ENCODE results near the gene FBXL7.

Gene FBXL7

GRCh38 chr5:15502208-15502607 is 2.2 kb downstream of the FBXL7 start:
- DNase-seq (ENCODE audit: low spot score), result no peak

DNA sequence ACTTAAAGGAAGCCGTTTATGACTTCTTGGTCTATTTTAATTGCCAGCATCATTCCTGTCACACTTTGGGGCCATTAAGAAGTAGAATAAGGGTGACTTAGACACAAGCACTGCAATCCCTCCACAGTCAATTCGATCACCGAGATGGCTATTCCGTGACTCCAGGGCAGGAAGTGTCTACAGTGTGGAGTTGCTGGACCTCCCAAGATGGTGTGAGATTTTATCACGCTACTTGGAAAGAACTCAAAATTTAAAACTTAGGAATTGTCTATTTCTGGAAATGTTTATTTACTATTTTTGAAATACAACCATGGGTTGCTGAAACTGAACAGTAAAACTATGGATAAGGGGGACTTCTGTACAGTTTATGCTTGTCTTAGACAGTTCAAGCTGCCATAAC is 6.2 kb downstream of the FBXL7 start:
- no peak for DNase-seq (ENCODE audit: low spot score)

- DNase-seq (ENCODE audit: low spot score), result no peak
These were observed 6.9 kb downstream of the FBXL7 start for GRCh38 chr5:15506897-15507296.

- no peak for DNase-seq (ENCODE audit: low spot score)
These were observed 10.1 kb downstream of the FBXL7 start for GRCh38 chr5:15510092-15510491.

GRCh38 chr5:15510831-15511230 is 10.9 kb downstream of the FBXL7 start:
- no peak for DNase-seq (ENCODE audit: low spot score)

GRCh38 chr5:15513431-15513830 is 13.5 kb downstream of the FBXL7 start:
- DNase-seq (ENCODE audit: low spot score), result no peak

DNA sequence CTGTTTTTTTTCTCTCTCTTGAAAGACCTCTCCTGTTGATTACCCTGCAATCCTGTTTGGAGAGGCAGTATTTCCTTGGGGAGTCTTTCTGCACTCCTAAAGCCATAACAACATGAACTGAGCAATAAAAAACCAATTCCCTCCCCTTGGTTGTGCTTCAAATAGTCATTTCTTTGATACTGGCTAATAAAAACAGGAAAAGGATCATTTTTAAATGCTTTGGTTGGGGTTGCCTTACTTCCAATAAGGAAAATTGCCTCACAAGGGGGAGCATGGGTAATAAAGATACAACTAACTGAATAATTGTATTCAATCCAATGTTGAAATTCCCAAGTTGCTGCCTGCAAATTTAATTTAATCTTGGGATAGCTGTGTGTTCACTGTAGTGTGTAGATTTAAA is 13.9 kb downstream of the FBXL7 start:
- DNase-seq (ENCODE audit: low spot score), result no peak

DNA sequence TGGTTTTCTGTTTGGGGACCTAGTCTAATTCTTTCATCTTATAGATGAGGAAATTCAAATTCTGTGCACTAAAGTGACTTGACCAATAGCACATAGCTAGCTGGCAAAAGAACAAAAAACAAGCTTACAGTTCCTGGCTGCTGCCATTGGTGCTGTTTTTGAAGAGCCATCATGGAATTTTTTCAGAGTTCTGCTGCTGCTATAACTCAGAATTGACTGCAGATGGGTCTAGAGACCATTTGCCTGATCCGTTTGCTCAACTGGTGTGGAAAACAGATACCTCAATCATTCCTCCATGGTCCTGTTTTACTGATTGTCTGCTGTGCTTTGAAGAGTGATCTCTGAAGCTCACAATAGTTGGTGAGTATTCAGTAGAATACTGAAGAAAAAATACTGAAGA is 15.2 kb downstream of the FBXL7 start:
- no peak for DNase-seq (ENCODE audit: low spot score)

DNA sequence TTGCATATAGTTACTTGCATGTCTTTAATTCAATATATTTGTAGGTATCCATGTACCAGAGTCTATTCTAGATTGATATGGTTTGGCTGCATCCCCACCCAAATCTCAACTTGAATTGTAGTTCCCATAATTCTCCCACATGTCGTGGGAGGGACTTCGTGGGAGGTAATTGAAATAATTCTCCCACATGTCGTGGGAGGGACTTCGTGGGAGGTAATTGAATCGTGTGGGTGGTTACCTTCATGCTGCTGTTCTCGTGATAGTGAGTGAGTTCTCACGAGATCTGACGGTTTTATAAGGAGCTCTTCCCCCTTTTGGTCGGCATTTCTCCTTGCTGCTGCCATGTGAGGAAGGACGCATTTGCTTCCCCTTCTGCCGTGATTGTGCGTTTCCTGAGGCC is 16.5 kb downstream of the FBXL7 start:
- DNase-seq (ENCODE audit: low spot score), result no peak

DNA sequence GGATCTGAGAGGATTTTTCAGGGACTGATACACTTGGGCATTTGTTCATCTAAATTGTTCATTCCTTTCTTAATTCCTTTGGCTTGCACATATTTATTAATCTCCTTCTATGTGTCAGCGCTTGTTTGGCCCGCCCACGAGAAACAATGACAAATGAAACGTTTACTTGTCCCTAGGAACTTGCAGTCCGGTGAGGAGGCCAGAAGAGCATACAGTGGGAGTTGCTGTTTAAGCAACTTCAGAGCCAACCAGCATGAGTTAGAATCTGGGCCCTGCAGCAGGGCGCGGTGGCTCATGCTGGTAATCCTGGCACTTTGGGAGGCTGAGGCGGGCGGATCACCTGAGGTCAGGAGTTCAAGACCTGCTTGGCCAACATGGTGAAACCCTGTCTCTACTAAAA is 18.8 kb downstream of the FBXL7 start:
- no peak for DNase-seq (ENCODE audit: low spot score)

DNA sequence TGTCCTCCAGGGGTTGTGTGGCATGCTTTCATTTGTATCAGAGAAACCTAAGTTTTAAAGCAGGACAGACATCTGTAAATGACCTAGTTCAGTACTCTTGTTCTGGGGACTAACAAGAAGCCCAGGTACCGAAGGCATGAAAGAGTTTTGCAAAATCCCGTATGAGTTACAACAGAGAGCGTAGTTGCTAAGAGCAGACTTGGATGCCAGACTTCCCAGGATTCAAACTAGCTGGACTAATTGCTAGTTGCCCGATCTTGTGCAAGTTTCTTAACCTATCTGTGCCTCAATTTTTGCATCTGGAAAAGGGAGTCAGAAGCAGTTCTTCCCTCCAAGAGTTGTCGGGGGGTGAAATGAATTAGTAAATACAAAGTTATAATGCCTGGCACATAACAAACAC is 20.9 kb downstream of the FBXL7 start:
- no peak for DNase-seq (ENCODE audit: low spot score)

- no peak for DNase-seq (ENCODE audit: low spot score)
These were observed 21.6 kb downstream of the FBXL7 start for GRCh38 chr5:15521381-15522186.

DNA sequence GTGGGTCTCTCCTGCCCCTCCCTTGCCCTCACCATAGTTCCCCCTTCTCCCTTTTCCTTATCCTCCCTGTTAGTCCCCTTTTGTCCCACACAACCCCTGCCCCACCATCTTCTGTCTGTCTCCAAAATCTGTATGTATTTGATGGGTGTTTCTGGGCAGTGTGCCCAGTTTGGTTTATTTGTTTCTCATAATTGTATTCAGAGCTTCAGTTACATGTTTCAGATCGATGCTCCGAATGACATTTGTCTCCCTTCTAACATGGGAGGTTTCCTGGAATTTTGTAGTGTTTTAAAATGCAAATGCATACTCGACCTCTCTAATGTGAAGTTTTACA is 22.2 kb downstream of the FBXL7 start:
- no peak for DNase-seq (ENCODE audit: low spot score)

GRCh38 chr5:15524712-15525111 is 24.7 kb downstream of the FBXL7 start:
- no peak for DNase-seq (ENCODE audit: low spot score)

GRCh38 chr5:15525703-15526275 is 25.8 kb downstream of the FBXL7 start:
- DNase-seq (ENCODE audit: low spot score), result no peak

- no peak for DNase-seq (ENCODE audit: low spot score)
These were observed 26.4 kb downstream of the FBXL7 start for GRCh38 chr5:15526413-15526812.

DNA sequence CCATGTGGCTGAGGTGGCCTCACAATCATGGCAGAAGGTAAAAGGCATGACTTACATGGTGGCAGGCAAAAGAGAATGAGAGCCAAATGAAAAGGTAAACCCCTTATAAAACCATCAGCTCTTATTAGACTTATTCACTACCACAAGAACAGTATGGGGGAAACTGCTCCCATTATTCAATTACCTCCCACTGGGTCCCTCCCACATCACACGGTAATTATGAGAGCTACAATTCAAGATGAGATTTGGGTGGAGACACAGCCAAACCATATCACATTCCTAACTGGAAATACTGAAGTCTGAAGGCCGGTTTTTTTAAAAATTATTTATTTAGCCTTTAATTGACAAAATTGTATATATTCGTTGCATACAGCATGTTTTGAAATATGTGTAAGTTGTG is 28.5 kb downstream of the FBXL7 start:
- DNase-seq (ENCODE audit: low spot score), result no peak

DNA sequence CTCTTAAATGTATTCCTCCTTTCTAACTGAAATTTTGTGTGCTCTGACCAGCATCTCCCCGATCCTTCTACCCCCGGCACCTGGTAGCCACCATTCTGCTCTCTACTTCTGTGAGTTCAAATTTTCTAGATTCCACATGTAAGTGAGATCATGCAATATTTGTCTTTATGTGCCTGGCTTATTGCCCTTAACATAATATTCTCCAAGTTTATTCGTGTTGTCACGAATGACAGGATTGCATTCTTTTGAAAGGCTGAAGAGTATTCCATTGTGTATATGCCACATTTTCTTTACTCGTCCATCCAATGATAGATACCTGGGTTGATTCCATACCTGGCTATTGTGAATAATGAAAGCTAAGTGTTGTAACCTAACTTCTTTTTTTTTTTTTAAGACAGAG is 29.0 kb downstream of the FBXL7 start:
- DNase-seq (ENCODE audit: low spot score), result no peak

DNA sequence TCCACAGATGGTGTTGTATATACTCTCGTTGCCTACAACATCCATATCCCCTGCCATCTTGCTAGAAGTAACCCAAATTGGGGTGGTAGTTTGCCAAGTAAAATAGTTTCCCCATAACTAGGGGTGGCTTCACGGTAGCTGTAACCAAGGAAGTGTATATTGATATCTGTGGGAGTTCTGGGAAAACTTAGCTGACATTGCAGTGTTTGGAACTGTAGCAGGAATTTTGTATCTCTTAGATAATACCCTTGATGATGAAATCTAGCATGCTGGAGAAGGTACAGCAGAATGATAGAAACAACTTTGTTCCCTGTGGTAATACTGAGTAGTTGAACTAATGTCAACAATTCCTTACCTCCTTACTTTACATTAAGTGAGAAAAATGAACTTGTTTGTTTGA is 29.8 kb downstream of the FBXL7 start:
- DNase-seq (ENCODE audit: low spot score), result no peak

GRCh38 chr5:15533129-15533893 is 33.3 kb downstream of the FBXL7 start:
- DNase-seq (ENCODE audit: low spot score), result no peak

DNA sequence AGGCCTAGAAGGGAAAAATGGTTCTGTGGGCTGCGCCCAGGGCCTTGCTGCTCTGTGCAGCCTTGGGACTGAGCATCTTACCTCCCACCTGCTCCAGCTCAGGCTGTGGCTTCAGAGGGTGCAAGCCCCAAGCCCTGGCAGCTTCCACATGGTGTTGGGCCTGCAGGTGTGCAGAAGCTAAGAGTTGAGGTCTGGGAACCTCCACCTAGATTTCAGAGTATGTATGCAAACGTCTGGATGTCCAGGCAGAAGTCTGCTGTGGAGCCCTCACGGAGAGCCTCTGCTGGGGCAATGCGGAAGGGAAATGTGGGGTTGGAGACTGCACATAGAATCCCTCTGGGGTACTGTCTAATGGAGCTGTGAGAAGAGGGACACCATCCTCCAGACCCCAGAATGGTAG is 36.0 kb downstream of the FBXL7 start:
- DNase-seq (ENCODE audit: low spot score), result no peak

- DNase-seq (ENCODE audit: low spot score), result no peak
These were observed 38.5 kb downstream of the FBXL7 start for GRCh38 chr5:15538516-15538915.

DNA sequence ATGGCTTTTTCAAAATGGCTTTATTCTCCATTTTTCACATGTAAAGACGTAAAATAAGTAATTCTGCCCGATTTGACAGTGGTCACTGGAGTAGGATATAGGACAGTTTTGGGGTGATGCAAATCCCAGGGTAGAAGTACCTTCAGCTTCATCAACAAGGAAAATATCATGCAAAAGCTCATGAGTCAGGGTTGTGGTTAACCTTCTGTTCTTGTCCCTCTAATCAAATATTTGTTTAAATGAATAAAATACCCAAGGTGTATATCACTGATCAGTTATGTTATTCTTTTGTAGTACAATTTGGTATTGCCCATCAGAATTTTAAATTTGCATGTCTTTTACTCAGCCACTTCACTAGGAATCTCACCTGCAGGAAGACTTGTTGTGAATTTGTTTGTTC is 40.0 kb downstream of the FBXL7 start:
- no peak for DNase-seq (ENCODE audit: low spot score)

All from COLO829 (cell line).